HG02973 (cell line): ENCODE measurements around the gene CD82.
"Not testable (repeated sequence)": the region's sequence is repeated elsewhere in the genome, so short reads cannot be mapped to it uniquely, and the experiment has no call there.

Experiments
- ATAC-seq: cut with Tn5 transposase; IDR thresholded peaks from one replicate; pipeline ENCODE4 v1.9.1; 2021; ENCODE audit warnings: moderate library complexity; ENCODE audit not compliant: unreplicated experiment

CD82 gene

DNA sequence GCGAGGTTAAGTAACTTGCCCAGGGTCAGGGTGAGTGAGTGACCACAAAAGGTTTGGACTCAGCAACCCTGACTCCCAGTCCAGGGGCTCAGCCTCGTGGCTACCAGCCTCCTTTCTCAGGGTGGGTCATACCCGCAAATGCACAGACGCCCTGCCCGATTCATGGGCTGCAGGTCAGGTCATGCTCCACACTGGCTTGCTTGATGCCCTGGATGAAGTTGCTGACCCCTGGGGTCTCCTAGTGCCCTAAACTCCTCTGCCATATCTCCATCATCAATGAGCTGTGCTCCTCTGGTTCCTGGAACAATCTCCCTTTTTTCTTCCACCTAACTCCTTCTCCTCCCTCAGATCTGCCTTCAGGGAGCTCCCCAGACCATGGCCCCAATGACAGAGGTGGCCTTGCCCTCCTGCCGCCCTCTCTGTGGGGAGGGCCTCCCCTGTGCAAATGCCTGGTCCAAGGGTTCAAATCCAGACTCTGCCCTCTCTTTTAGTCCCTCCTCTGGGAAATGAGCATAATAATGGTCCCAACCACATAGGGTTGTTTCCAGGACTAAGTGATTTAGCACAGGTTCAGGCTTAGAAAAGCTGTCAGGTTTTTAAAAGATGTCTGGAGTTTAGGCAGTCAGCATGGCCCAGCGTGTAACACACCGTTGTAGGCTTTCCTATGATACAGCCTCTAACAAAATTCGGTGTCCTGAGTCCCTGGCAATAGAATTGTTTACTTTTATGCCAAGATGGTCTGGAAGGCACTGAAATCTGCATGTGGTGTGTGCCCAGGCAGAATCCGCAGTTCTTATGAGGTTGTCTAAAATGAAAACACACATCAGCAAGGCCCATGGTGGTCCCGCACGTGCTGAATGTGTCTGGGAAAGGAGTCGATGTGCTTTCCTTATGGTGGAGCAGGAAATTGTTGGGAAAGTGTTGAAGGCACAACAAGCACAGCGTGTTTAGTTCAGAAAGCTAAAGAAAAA, 63.6 kb downstream of the CD82 start:
- ATAC-seq, result no peak

DNA sequence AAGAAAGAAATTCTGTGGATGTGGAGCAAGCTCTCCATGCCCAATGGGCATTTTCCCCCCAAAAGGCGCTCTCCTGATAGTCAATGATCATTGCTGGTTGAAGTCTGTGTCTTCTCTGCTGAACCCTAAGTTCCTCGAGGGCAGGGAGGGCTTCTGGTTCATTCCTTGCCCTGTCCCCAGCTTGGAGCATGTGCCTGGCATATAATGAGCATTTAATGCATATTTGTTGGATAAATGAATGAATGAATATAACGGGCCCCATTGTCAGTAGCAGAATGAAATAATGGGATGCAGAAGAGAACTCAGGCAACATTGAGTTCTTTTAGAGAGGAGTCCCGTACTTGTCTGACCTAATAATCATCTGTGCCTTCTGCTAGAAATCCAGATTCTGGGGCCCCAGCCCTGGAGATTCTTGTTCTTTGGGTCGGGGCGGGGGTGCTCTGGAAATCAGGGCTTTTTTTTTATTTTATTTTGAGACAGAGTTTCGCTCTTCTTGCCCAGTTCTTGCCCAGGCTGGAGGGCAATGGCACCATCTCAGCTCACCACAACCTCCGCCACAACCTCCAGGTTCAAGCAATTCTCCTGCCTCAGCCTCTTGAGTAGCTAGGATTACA, 64.4 kb downstream of the CD82 start:
- ATAC-seq, result no peak

DNA sequence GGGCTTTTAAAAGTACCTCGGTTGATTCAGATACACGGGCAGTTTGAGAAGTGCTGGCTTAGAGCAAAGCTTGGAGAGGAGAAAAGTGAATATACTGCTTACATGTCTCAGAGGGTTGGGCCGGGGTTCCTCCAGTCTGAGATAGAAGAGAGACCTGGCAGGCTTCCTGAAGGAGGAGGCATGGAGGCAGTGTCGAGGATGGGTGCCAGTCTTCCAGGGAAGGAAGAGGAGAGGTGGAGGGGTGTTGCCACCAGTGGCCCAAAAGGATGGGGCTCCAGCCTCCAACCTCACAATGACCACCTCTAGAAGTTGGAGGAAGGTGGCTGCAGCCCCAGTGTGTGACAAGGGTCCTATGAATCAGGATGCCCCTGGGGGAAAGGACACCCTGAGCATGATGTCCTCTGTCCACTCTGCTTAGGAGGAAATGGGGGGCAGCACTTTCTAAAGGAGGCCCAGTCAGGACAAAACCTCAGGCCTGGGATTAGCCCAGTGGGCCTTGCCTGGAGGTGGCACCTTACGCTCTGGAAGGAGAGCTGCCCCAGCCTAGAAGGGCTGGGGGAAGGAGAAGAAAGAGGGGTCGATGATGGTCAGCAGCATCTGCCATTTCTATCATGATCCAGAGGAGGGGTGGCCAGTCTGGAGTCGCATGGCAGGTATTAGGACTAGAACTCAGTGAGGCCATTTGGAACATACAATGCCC, 65.2 kb downstream of the CD82 start:
- no peak for ATAC-seq

GRCh38 chr11:44631831-44632230, 66.4 kb downstream of the CD82 start:
- ATAC-seq, result no peak

DNA sequence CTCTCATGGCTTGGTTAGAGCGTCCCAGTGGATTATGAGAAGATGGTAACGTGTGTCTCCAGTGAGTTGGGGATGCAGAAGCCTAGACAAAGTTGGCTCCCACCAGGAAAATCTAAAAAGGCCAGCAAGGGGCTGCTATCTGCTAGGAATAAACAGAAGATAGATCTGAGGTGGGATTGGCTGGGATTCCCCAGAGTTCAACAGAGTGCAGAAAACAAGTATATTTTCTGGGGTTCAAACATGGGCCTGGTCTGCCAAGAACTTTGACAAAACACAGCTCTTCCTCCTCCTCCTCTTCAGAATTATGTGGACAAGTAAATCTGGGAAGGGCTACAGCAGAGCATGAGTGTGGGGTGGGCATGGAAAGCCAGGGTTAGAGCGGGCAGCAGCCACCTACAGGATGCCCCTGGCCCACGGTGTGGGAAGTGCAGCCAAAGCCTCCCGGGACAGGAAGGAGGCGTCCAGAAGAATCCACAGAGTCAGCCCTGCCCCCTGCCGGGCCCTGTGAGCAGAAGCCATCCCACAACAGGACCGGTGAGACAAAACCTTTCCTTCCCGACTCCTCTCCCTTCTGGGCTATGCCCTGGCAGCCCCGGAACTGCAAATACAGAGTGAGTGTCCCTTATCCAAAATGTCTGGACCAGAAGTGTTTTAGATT, 67.1 kb downstream of the CD82 start:
- ATAC-seq, result no peak

GRCh38 chr11:44633641-44634040, 68.2 kb downstream of the CD82 start:
- no peak for ATAC-seq

DNA sequence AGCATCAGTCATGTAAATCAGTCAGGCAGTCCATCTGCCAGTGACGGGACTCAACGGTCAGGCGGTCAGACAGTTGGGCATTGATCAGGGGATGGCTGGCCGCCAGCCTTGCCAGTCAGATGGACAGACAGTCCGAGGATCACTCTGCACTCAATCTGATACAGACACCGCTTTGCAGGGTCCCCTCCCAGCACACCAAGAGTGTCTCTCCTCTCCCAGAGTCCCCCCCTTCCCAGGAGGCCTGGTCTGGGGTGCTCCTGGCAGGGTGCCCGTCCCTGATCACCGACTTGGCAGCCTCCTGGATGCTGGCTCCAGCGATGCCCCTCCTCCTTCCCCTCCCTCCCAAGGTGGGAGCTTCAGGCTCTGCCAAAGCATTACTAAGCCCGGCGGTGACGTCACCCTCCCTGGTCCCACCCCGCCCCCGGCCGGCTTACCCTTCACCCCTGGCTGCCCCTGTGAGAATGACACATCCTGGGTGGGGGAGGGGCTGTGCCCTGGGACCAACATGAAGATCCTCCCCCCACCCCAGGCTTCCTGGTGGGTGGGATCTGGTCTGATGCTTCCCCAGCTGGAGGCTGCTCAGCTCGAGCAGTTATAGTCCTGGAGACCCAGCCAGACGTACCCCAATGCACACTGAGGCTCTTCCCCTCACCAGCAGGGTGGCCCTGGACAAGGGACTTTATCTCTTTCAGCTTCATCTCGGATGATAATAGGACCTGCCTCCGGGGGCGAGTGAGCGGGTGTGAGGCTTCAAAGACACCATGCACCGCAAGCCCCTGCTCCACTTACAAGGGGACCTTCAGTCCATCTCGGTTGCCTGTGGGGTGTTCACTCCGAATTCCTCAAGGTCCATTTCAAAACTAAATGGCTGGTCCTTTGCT, 69.2 kb downstream of the CD82 start:
- ATAC-seq, result no peak

DNA sequence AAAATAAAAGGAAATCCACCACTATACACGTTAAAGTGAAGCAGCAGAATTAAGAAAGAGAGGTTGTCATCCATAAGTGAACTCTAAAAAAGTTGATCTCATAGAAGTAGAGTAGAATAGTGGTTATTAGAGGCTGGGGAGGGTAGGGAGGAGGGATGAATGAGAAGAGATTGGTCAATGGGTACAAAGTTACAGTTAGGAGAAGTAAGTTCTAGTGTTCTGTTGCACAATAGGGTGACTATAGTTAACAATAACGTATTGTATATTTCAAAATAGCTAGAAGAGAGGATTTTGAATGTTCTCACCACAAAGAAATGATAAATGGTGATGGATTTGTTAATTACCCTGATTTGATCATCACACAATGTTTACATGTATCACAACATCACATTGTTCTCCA, 72.0 kb downstream of the CD82 start:
- no peak for ATAC-seq

GRCh38 chr11:44638032-44638431, 72.6 kb downstream of the CD82 start:
- no peak for ATAC-seq

GRCh38 chr11:44643217-44643616, 77.8 kb downstream of the CD82 start:
- no peak for ATAC-seq

GRCh38 chr11:44645827-44646226, 80.4 kb downstream of the CD82 start:
- ATAC-seq, result no peak

GRCh38 chr11:44647255-44647955, 81.9 kb downstream of the CD82 start:
- ATAC-seq, result not testable (repeated sequence)

DNA sequence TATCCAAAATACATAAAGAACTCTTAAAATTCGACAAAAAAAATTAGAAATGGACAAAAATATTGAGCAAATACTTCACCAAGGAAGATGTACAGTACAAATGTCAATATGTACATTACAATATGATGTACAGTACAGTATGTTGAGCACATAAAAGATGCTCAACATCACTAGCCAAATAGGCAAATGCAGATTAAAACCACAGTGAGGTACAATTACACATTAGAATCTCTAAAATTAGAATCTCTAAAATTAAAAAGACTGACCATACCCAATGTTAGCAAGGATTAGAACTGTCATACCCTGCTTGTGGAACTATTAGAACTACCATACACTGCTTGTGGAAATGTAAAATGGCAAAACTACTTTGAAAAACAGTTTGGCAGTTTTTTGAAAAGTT, 82.6 kb downstream of the CD82 start:
- ATAC-seq, result no peak

DNA sequence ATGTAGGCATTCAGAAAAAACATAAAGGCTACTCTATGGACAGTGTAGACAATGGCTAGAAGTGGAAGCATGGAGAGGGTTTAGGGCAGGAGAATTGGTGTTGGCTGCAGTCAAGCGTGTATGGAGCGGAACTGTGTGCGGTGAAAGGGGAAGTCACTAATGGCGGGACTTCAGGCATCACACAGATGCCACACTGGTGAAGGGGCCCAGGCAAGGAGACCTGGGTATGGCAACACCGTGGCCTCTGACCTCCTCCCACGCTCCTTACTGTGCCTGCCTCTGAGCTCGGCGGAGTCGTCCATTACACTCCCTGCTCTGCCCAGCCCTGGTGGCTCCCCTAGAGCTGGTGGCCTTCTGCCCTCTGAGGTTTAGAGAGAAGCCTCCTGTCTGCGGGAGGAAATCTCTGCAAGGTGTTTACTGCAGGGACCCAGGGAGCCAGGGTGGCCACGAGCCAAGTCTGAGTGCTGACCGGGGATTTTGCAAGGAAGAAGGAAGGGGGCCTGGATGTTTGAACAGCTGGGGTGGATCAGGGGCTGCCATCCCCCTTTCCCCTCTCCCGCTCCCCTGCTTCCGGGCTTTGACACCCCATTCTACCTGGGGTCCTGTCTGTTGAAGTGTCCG, 86.2 kb downstream of the CD82 start:
- ATAC-seq, result no peak

GRCh38 chr11:44652901-44653644, 87.6 kb downstream of the CD82 start:
- ATAC-seq, result no peak

DNA sequence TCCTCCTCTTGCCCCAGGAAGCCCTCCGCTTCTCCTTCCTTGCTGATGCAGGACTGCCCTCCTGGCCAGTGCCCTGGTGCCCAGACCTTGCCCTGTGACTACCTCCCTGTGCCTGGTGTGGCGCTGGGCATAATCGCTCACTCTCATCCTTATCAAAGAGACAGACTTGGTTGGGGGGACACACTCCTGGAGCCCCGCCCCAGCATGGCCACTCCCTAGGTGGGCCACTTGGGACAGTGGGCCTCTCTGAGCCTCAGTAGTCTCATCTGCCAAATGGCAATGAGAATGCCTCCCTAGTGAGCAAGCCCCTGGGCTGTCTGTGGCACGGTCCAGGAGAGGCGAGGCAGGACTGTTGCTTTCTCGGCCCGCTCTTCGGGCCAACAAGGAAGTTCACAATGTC, 88.6 kb downstream of the CD82 start:
- ATAC-seq, result no peak

- ATAC-seq, result no peak
These were observed 89.1 kb downstream of the CD82 start for GRCh38 chr11:44654596-44654995.

DNA sequence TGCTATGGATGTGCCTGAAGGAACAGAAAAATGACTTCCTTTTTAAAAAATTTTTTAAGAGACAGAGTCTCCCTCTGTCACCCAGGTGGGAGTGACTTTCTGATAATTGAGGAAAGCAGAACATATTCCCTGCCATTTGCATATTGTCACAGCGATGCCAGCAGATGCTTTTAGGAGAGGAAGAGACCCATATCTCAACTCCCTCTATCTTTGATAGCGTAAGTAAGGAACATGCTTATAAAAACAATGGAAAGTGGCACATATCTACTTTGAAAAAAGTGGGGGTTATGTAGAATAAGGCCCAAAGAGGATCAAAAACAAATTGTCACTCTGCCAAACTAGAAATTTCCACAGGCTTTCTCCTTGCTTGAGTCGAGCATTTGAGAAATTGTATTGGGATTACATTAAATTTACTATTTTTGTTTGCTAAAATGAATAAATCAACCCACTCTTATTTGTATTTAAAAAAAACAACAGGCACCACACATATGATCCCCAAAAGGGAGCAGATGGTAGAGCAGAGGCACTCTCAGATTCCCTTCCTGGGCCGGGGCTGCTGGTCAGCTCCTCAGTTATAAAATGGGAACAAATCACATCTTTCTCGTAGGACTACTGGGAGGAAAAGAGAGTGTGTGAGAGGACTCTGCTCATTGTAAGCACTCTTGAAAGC, 92.5 kb downstream of the CD82 start:
- ATAC-seq, result no peak
